GM21576 (cell line): ENCODE results near the gene ATP13A2.

Experiments
- ATAC-seq: cut with Tn5 transposase; IDR thresholded peaks from one replicate; pipeline ENCODE4 v1.9.1; 2021; ENCODE audit warnings: mild to moderate bottlenecking, moderate library complexity; ENCODE audit not compliant: unreplicated experiment

Gene ATP13A2

GRCh38 chr1:16980473-16981268, 31.1 kb downstream of the ATP13A2 start, which contains the start of gene MFAP2:
Gene MFAP2, minus strand, starts transcription at chr1:16980620. Its CDS starts 2,347 bp downstream, at chr1:16978273.
- ATAC-seq = no peak

GRCh38 chr1:16979475-16980327, 32.0 kb downstream of the ATP13A2 start:
- no peak for ATAC-seq

- no peak for ATAC-seq
Measured at GRCh38 chr1:16978567-16979474, 32.9 kb downstream of the ATP13A2 start.

GRCh38 chr1:16978139-16978538, 33.6 kb downstream of the ATP13A2 start:
- no peak for ATAC-seq

- ATAC-seq = no peak
Measured at GRCh38 chr1:16977377-16977776, 34.4 kb downstream of the ATP13A2 start.

GRCh38 chr1:16976966-16977365, 34.8 kb downstream of the ATP13A2 start:
- no peak for ATAC-seq

GRCh38 chr1:16975838-16976237, 35.9 kb downstream of the ATP13A2 start:
- no peak for ATAC-seq

GRCh38 chr1:16975211-16975610, 36.5 kb downstream of the ATP13A2 start:
- ATAC-seq = no peak

GRCh38 chr1:16973215-16973614, 38.5 kb downstream of the ATP13A2 start:
- ATAC-seq = no peak

GRCh38 chr1:16972189-16972895, 39.4 kb downstream of the ATP13A2 start:
- ATAC-seq = no peak

- no peak for ATAC-seq
Measured at GRCh38 chr1:16971341-16972188, 40.2 kb downstream of the ATP13A2 start.

GRCh38 chr1:16970132-16970910, 41.4 kb downstream of the ATP13A2 start:
- no peak for ATAC-seq

GRCh38 chr1:16969651-16970050, 42.1 kb downstream of the ATP13A2 start:
- no peak for ATAC-seq

- no peak for ATAC-seq
Measured at GRCh38 chr1:16969057-16969611, 42.6 kb downstream of the ATP13A2 start.

GRCh38 chr1:16968372-16968771, 43.4 kb downstream of the ATP13A2 start:
- no peak for ATAC-seq

GRCh38 chr1:16967962-16968361, 43.8 kb downstream of the ATP13A2 start:
- no peak for ATAC-seq

GRCh38 chr1:16967095-16967575, 44.6 kb downstream of the ATP13A2 start:
- no peak for ATAC-seq

GRCh38 chr1:16966282-16966681, 45.4 kb downstream of the ATP13A2 start:
- ATAC-seq = no peak
